NCI-H510A treated with DMSO at 0.1 percent for 48 hours (cell line): ENCODE results near the gene AMH.

Source experiments
- DNase-seq: peaks from one replicate; lab custom pipeline; 2025; lab: John Stamatoyannopoulos, UW

Gene AMH

GRCh38 chr19:2287585-2288337 is 38.6 kb downstream of the AMH start:
- DNase-seq = no peak

- DNase-seq = no peak
Observed at GRCh38 chr19:2288338-2288817, 39.3 kb downstream of the AMH start.

GRCh38 chr19:2288818-2289713 is 39.9 kb downstream of the AMH start:
- no peak for DNase-seq

GRCh38 chr19:2289714-2290435 is 40.8 kb downstream of the AMH start:
- no peak for DNase-seq

GRCh38 chr19:2290441-2291184 is 41.5 kb downstream of the AMH start:
- DNase-seq = no peak

GRCh38 chr19:2291185-2291751 is 42.1 kb downstream of the AMH start:
- DNase-seq = no peak

- DNase-seq = no peak
Observed at GRCh38 chr19:2294687-2295335, 45.7 kb downstream of the AMH start.

GRCh38 chr19:2296141-2296540 is 47.0 kb downstream of the AMH start:
- no peak for DNase-seq

GRCh38 chr19:2300533-2300932 is 51.4 kb downstream of the AMH start:
- no peak for DNase-seq
